Measurements from ENCODE around the gene MTMR4.

- TF ChIP-seq POLR2A (IDR thresholded peaks at IDR 0.05) = no peak
- no peak for TF ChIP-seq CTCF (IDR thresholded peaks at IDR 0.05)
These were observed 19.3 kb upstream of the MTMR4 start for GRCh38 chr17:58533616-58534188.

Data from testis (tissue), 2 donors.